Measurements from ENCODE around the gene RNF26.

GRCh38 chr11:119320240-119320775 lies 14.0 kb upstream of the RNF26 start:
- TF ChIP-seq CTCF (IDR thresholded peaks at IDR 0.05) = no peak
- no peak for TF ChIP-seq POLR2A (IDR thresholded peaks at IDR 0.05)
